OCI-LY1 (cell line): ENCODE measurements around the gene NUDT14.

Source experiments
- H2AFZ ChIP-seq: fragments of 200-600 bp; sonication (generic), shearing (Covaris generic); 2 replicates; pipeline ENCODE4 v1.6.0; 2014; ENCODE audit warnings: antibody characterized with exemption, mild to moderate bottlenecking, low read length
- H3F3A ChIP-seq: fragments of 200-600 bp; sonication (generic), shearing (Covaris generic); 2 replicates; pipeline ENCODE4 v1.6.0; 2014; ENCODE audit warnings: mild to moderate bottlenecking, antibody characterized with exemption, low read length, moderate library complexity; ENCODE audit not compliant: insufficient read depth
- H3K27ac ChIP-seq: fragments of 200-600 bp; sonication (generic); 2 replicates; pipeline ENCODE4 v1.5.1; 2014; ENCODE audit warnings: low read length, mixed run types, mild to moderate bottlenecking, low read depth; ENCODE audit not compliant: poor library complexity, severe bottlenecking
- H3K27me3 ChIP-seq: fragments of 200-600 bp; sonication (generic); 2 replicates; pipeline ENCODE4 v1.6.0; 2014; ENCODE audit warnings: antibody characterized with exemption, mild to moderate bottlenecking, low read length, moderate library complexity; ENCODE audit not compliant: insufficient read depth
- H3K36me3 ChIP-seq: fragments of 200-600 bp; sonication (generic); 2 replicates; pipeline ENCODE4 v1.6.1; 2014; ENCODE audit warnings: mild to moderate bottlenecking, antibody characterized with exemption, low read length, moderate library complexity, mixed read lengths; ENCODE audit not compliant: insufficient read depth
- H3K4me1 ChIP-seq: fragments of 200-600 bp; sonication (generic); 2 replicates; pipeline ENCODE4 v1.5.1; 2014; ENCODE audit warnings: mild to moderate bottlenecking, low read length, moderate library complexity; ENCODE audit not compliant: insufficient read depth, severe bottlenecking
- H3K4me2 ChIP-seq: fragments of 200-600 bp; sonication (generic), shearing (Covaris generic); 2 replicates; pipeline ENCODE4 v1.6.1; 2014; ENCODE audit warnings: low read length
- H3K4me3 ChIP-seq: fragments of 200-600 bp; sonication (generic); 2 replicates; pipeline ENCODE4 v1.5.1; 2014; ENCODE audit warnings: low read length, low read depth, mild to moderate bottlenecking, mixed read lengths; ENCODE audit not compliant: poor library complexity, severe bottlenecking
- H3K79me2 ChIP-seq: fragments of 200-600 bp; shearing (Covaris generic); 2 replicates; pipeline ENCODE4 v1.6.1; 2016; ENCODE audit warnings: mixed run types, low read length, mixed read lengths; ENCODE audit not compliant: insufficient read depth
- H3K9ac ChIP-seq: fragments of 200-600 bp; sonication (generic), shearing (Covaris generic); 2 replicates; pipeline ENCODE4 v1.6.1; 2014; ENCODE audit warnings: mild to moderate bottlenecking, low read length, mixed read lengths
- H3K9me2 ChIP-seq: fragments of 200-600 bp; sonication (generic), shearing (Covaris generic); 2 replicates; pipeline ENCODE4 v1.6.1; 2014; ENCODE audit warnings: low read depth, mild to moderate bottlenecking, low read length, mixed read lengths
- H3K9me3 ChIP-seq: fragments of 200-600 bp; shearing (Covaris generic); 2 replicates; pipeline ENCODE4 v1.6.1; 2014; ENCODE audit warnings: low read length, mixed read lengths
- H4K20me1 ChIP-seq: fragments of 200-600 bp; sonication (generic), shearing (Covaris generic); 2 replicates; pipeline ENCODE4 v1.6.0; 2016; ENCODE audit warnings: mild to moderate bottlenecking, low read length; ENCODE audit not compliant: insufficient read depth
- CTCF ChIP-seq: fragments of 200-600 bp; sonication (generic), shearing (Covaris generic); IDR thresholded peaks from 2 replicates; pipeline ENCODE4 v1.5.1; 2017; ENCODE audit warnings: mild to moderate bottlenecking, antibody characterized with exemption, low read length, moderate library complexity, mixed read lengths
- EZH2 ChIP-seq: fragments of 200-600 bp; sonication (generic), shearing (Covaris generic); IDR thresholded peaks from 2 replicates; pipeline ENCODE4 v1.8.0; 2017; ENCODE audit warnings: borderline replicate concordance, mixed run types, mild to moderate bottlenecking, antibody characterized with exemption, low read length, moderate library complexity, mixed read lengths

The NUDT14 gene

GRCh38 chr14:105160776-105161175, 20.3 kb downstream of the NUDT14 start:
- 0 out of 2 replicates have a peak, but pooled peaks cover 4% of the 10 kb centered on the region for H3K27me3 ChIP-seq
- H2AFZ ChIP-seq = no peak overlapping the region
- no peaks in the 10 kb centered on the region for H3K9me3 ChIP-seq
- no peak overlapping the region for H3K27ac ChIP-seq
- H3K4me2 ChIP-seq = no peak overlapping the region
- H3K4me1 ChIP-seq = no peaks in the 10 kb centered on the region
- H3K9me2 ChIP-seq = no peaks in the 10 kb centered on the region
- H4K20me1 ChIP-seq = no peaks in the 10 kb centered on the region
- H3K4me3 ChIP-seq = no peak overlapping the region
- no peak for TF ChIP-seq CTCF
- no peak for TF ChIP-seq EZH2
- no peak overlapping the region for H3K9ac ChIP-seq
- H3K36me3 ChIP-seq = no peaks in the 10 kb centered on the region
- no peaks in the 10 kb centered on the region for H3K79me2 ChIP-seq
- H3F3A ChIP-seq = no peaks in the 10 kb centered on the region

- Histone ChIP-seq H3K4me2 (no peak overlapping the region), H2AFZ (no peak overlapping the region), H3K27ac (no peak overlapping the region), H4K20me1 (no peaks in the 10 kb centered on the region), H3K9ac (no peak overlapping the region), H3K27me3 (no peaks in the 10 kb centered on the region), H3K4me3 (no peak overlapping the region), H3K79me2 (no peaks in the 10 kb centered on the region), H3K9me2 (no peaks in the 10 kb centered on the region), H3K9me3 (no peaks in the 10 kb centered on the region), H3K36me3 (no peaks in the 10 kb centered on the region), H3K4me1 (no peaks in the 10 kb centered on the region), H3F3A (no peaks in the 10 kb centered on the region)
- TF ChIP-seq CTCF (no peak), EZH2 (no peak)
Observed at GRCh38 chr14:105159344-105159743, 21.8 kb downstream of the NUDT14 start.

GRCh38 chr14:105158794-105159193, 22.3 kb downstream of the NUDT14 start:
- H3K9ac ChIP-seq = no peak overlapping the region
- H2AFZ ChIP-seq = no peak overlapping the region
- H3K4me2 ChIP-seq = no peak overlapping the region
- no peaks in the 10 kb centered on the region for H3K4me1 ChIP-seq
- no peaks in the 10 kb centered on the region for H3K36me3 ChIP-seq
- no peaks in the 10 kb centered on the region for H3K27me3 ChIP-seq
- no peaks in the 10 kb centered on the region for H4K20me1 ChIP-seq
- H3K4me3 ChIP-seq = no peak overlapping the region
- H3F3A ChIP-seq = no peaks in the 10 kb centered on the region
- no peaks in the 10 kb centered on the region for H3K79me2 ChIP-seq
- no peaks in the 10 kb centered on the region for H3K9me3 ChIP-seq
- TF ChIP-seq EZH2 (no peak), CTCF (no peak)
- no peaks in the 10 kb centered on the region for H3K9me2 ChIP-seq
- H3K27ac ChIP-seq = no peak overlapping the region
